HCT116 (cell line): ENCODE measurements around the gene ISCA1. TPM values are rescaled to one million over a fixed set of nuclear protein-coding genes. Genes with fewer than 3 reads are reported as not detected.

ENCODE experiments used
- ATAC-seq: fragments of 200-7000 bp; cut with Tn5 transposase; 2 replicates; pipeline ENCODE4 v1.9.1; 2020; ENCODE audit warnings: mild to moderate bottlenecking, moderate library complexity
- BruUV-seq: library from RNA; stranded (reverse); fragments of 400-500 nt; replicated peaks from 2 replicates; lab custom pipeline; 2021; lab: Mats Ljungman, UMichigan
- CTCF ChIA-PET: fragments of 300-600 bp; sonication (Branson Sonifier 250); formaldehyde crosslinking; loops from one replicate; lab custom pipeline; 2021; ENCODE audit warnings: antibody characterized with exemption; lab: Charles Lee
- POLR2A ChIA-PET: fragments of 300-600, 350-600 bp; sonication (Branson Sonifier 250); formaldehyde crosslinking; loops from one replicate; lab custom pipeline; 2021; ENCODE audit warnings: antibody characterized with exemption; lab: Charles Lee
- RAD21 ChIA-PET, 2 experiments: fragments of 300-600 bp; sonication (Branson Sonifier 250); formaldehyde crosslinking; loops; one replicate each; lab custom pipeline; 2023; ENCODE audit warnings: low total read pairs in 2 of 2; ENCODE audit not compliant: uncharacterized antibody in 2 of 2, unreplicated experiment in 2 of 2, low non-redundant PET in 1 of 2; lab: Charles Lee
- DNase-seq: peaks from one replicate; pipeline ENCODE4 v3.0.0-alpha.2; 2010; ENCODE audit warnings: low read depth, low spot score
- H2AFZ ChIP-seq: fragments of 200-600 bp; shearing (Covaris generic), sonication (generic); 2 replicates; pipeline ENCODE4 v1.6.1; 2017; ENCODE audit warnings: low read depth, mixed run types, mixed read lengths, antibody characterized with exemption, low read length; ENCODE audit not compliant: poor library complexity, severe bottlenecking
- H3K27ac ChIP-seq: 2 replicates; pipeline ENCODE4 v1.5.1; 2012; ENCODE audit warnings: low read depth, low read length
- H3K27me3 ChIP-seq: fragments of 200-600 bp; sonication (generic); 2 replicates; pipeline ENCODE4 v1.6.1; 2016; ENCODE audit warnings: mixed run types, low read length, mixed read lengths; ENCODE audit not compliant: insufficient read depth
- H3K36me3 ChIP-seq, 2 experiments: fragments of 200-500 bp in 1 of 2; fragments of 200-600 bp in 1 of 2; sonication (Bioruptor generic) in 1 of 2; sonication (generic) in 1 of 2; 2 replicates each; pipeline versions ENCODE4 v1.5.1 to v1.6.1; 2014 to 2016; ENCODE audit warnings: low read length in 2 of 2, inconsistent platforms in 1 of 2, mixed read lengths in 1 of 2, mixed run types in 1 of 2; ENCODE audit not compliant: insufficient read depth in 2 of 2, control insufficient read depth in 1 of 2
- H3K4me1 ChIP-seq, 2 experiments: fragments of 200-600 bp in 1 of 2; sonication (generic) in 1 of 2; 2 replicates each; pipeline versions ENCODE4 v1.5.1 to v1.6.1; 2012 to 2017; ENCODE audit warnings: low read length in 2 of 2, inconsistent platforms in 1 of 2, mild to moderate bottlenecking in 1 of 2, mixed read lengths in 1 of 2, mixed run types in 1 of 2, moderate library complexity in 1 of 2; ENCODE audit not compliant: insufficient read depth in 2 of 2, control insufficient read depth in 1 of 2
- H3K4me2 ChIP-seq: fragments of 200-600 bp; sonication (generic); 2 replicates; pipeline ENCODE4 v1.6.1; 2017; ENCODE audit warnings: mixed run types, low read length, mixed read lengths
- H3K4me3 ChIP-seq, 2 experiments: fragments of 200-600 bp in 1 of 2; sonication (generic) in 1 of 2; replicated peaks in 1 of 2; 2 replicates each; pipeline ENCODE4 v1.5.1; 2011 to 2016; ENCODE audit warnings: low read length in 2 of 2, control low read depth in 1 of 2, low read depth in 1 of 2, mild to moderate bottlenecking in 1 of 2, mixed read lengths in 1 of 2, mixed run types in 1 of 2
- H3K79me2 ChIP-seq: fragments of 200-600 bp; sonication (generic); 2 replicates; pipeline ENCODE4 v1.6.1; 2017; ENCODE audit warnings: mild to moderate bottlenecking, mixed run types, low read length, moderate library complexity, mixed read lengths; ENCODE audit not compliant: insufficient read depth
- H3K9ac ChIP-seq: fragments of 200-600 bp; sonication (generic); 2 replicates; pipeline ENCODE4 v1.6.1; 2016; ENCODE audit warnings: low read length, mixed read lengths
- H3K9me2 ChIP-seq: fragments of 200-600 bp; sonication (generic), shearing (Covaris generic); 2 replicates; pipeline ENCODE4 v1.6.1; 2017; ENCODE audit warnings: mixed run types, mild to moderate bottlenecking, moderate library complexity; ENCODE audit not compliant: insufficient read depth
- H3K9me3 ChIP-seq, 2 experiments: fragments of 200-500 bp in 1 of 2; fragments of 200-600 bp in 1 of 2; sonication (Bioruptor generic) in 1 of 2; sonication (generic) in 1 of 2; 2 replicates each; pipeline ENCODE4 v1.6.1; 2014 to 2017; ENCODE audit warnings: low read length in 2 of 2, mixed read lengths in 2 of 2, inconsistent platforms in 1 of 2, low read depth in 1 of 2, mild to moderate bottlenecking in 1 of 2, mixed run types in 1 of 2, moderate library complexity in 1 of 2; ENCODE audit not compliant: control insufficient read depth in 1 of 2, insufficient read depth in 1 of 2
- H4K20me1 ChIP-seq: fragments of 200-600 bp; sonication (generic), shearing (Covaris generic); 2 replicates; pipeline ENCODE4 v1.6.1; 2017; ENCODE audit warnings: mixed run types, mild to moderate bottlenecking, moderate library complexity; ENCODE audit not compliant: insufficient read depth
- ATF3 ChIP-seq: IDR thresholded peaks from 2 replicates; pipeline ENCODE4 v1.6.1; 2012
- CBX3 ChIP-seq: IDR thresholded peaks from 2 replicates; pipeline ENCODE4 v1.6.1; 2012; ENCODE audit warnings: low read depth
- CEBPB ChIP-seq: IDR thresholded peaks from 2 replicates; pipeline ENCODE4 v1.6.1; 2012; ENCODE audit warnings: low read depth
- EGR1 ChIP-seq: IDR thresholded peaks from 2 replicates; pipeline ENCODE4 v1.6.1; 2012; ENCODE audit warnings: low read depth
- ELF1 ChIP-seq: IDR thresholded peaks from 2 replicates; pipeline ENCODE4 v1.6.1; 2012; ENCODE audit warnings: low read depth, borderline replicate concordance
- EZH2phosphoT487 ChIP-seq: fragments of 200-600 bp; IDR thresholded peaks from 2 replicates; pipeline ENCODE4 v1.6.1; 2018; ENCODE audit warnings: antibody characterized with exemption, borderline replicate concordance
- FOSL1 ChIP-seq: IDR thresholded peaks from 2 replicates; pipeline ENCODE4 v1.6.1; 2012; ENCODE audit warnings: low read depth
- JUND ChIP-seq: IDR thresholded peaks from 2 replicates; pipeline ENCODE4 v1.6.1; 2012
- POLR2A ChIP-seq: IDR thresholded peaks from 2 replicates; pipeline ENCODE4 v1.7.0; 2011; ENCODE audit warnings: borderline replicate concordance; ENCODE audit not compliant: insufficient read depth, insufficient read length; ENCODE audit errors: extremely low read depth
- POLR2AphosphoS5 ChIP-seq: IDR thresholded peaks from 2 replicates; pipeline ENCODE4 v1.6.1; 2011; ENCODE audit warnings: mild to moderate bottlenecking, low read depth, low read length, moderate library complexity
- RAD21 ChIP-seq: IDR thresholded peaks from 2 replicates; pipeline ENCODE4 v1.6.1; 2012; ENCODE audit warnings: low read depth, mild to moderate bottlenecking
- REST ChIP-seq: IDR thresholded peaks from 2 replicates; pipeline ENCODE4 v1.6.1; 2012; ENCODE audit warnings: low read depth
- SIN3A ChIP-seq: IDR thresholded peaks from 2 replicates; pipeline ENCODE4 v1.6.1; 2012; ENCODE audit warnings: low read depth
- SP1 ChIP-seq: IDR thresholded peaks from 2 replicates; pipeline ENCODE4 v1.6.1; 2012; ENCODE audit warnings: low read depth
- SRF ChIP-seq: IDR thresholded peaks from 2 replicates; pipeline ENCODE4 v1.6.1; 2012; ENCODE audit warnings: low read depth
- TCF7L2 ChIP-seq: IDR thresholded peaks from 2 replicates; pipeline ENCODE4 v1.7.0; 2011; ENCODE audit warnings: borderline replicate concordance, inconsistent platforms; ENCODE audit not compliant: insufficient read depth, insufficient read length; ENCODE audit errors: extremely low read depth
- YY1 ChIP-seq: IDR thresholded peaks from 2 replicates; pipeline ENCODE4 v1.6.1; 2011; ENCODE audit warnings: low read length, low read depth, moderate library complexity, mild to moderate bottlenecking; ENCODE audit not compliant: insufficient replicate concordance; ENCODE audit errors: extremely low read depth
- ZBTB33 ChIP-seq: IDR thresholded peaks from 2 replicates; pipeline ENCODE4 v1.6.1; 2011; ENCODE audit warnings: mild to moderate bottlenecking, low read length, moderate library complexity; ENCODE audit not compliant: insufficient replicate concordance; ENCODE audit errors: extremely low read depth
- ZFX ChIP-seq: fragments of 450-650 bp; IDR thresholded peaks from 2 replicates; pipeline ENCODE4 v1.6.1; 2017
- ZNF274 ChIP-seq: fragments of 200-500 bp; sonication (Bioruptor generic); IDR thresholded peaks from 2 replicates; pipeline ENCODE4 v1.6.1; 2014; ENCODE audit warnings: mild to moderate bottlenecking, low read depth, low read length, inconsistent platforms
- intact Hi-C: fragments of 100-400 bp; cut with micrococcal nuclease; formaldehyde crosslinking; loops from 2 replicates; pipeline ENCODE4 v1.10.0; 2022
- total RNA-seq: library from RNA; stranded (reverse); gene quantifications from one replicate; pipeline ENCODE4 v1.2.1, GENCODE V29; 2021; ENCODE audit not compliant: unreplicated experiment

Gene ISCA1
- total RNA-seq, 1 experiment from 2014 or later: 25.7 TPM

GRCh38 chr9:86324308-86324707, 42.0 kb upstream of the ISCA1 start:
- ChIA-PET POLR2A (no interaction called here), RAD21 (no interaction called here)
- Histone ChIP-seq H3K27ac (no peak overlapping the region), H3K9me2 (no peaks in the 10 kb centered on the region), H3K4me1 (no peaks in the 10 kb centered on the region), H3K9ac (no peak overlapping the region), H3K27me3 (no peaks in the 10 kb centered on the region), H3K4me3 (no peak overlapping the region), H3K4me2 (no peak overlapping the region), H2AFZ (no peak overlapping the region)
- DNase-seq (no peak), ATAC-seq (no peak)
- no TSS peak for BruUV-seq
- TF ChIP-seq YY1 (no peak), SRF (no peak), JUND (no peak), ZFX (no peak), REST (no peak), ATF3 (no peak), ZBTB33 (no peak), TCF7L2 (no peak), SP1 (no peak), CBX3 (no peak), ZNF274 (no peak), POLR2AphosphoS5 (no peak), ELF1 (no peak), CEBPB (no peak), FOSL1 (no peak), EZH2phosphoT487 (no peak), SIN3A (no peak), EGR1 (no peak), POLR2A (no peak), RAD21 (no peak)
- TF ChIP-seq, all 23 proteins: peak for 0
- Histone ChIP-seq H3K9me3 (no peaks in the 10 kb centered on the region), H3K36me3 (peaks cover 26 to 49% of the 10 kb centered on the region in 2 experiments), H3K79me2 (no peaks in the 10 kb centered on the region), H4K20me1 (no peaks in the 10 kb centered on the region)
- intact Hi-C loops: no loop called here
- CTCF ChIA-PET: no interaction called here
